GM15510 (cell line): ENCODE data around the gene LMBR1.

Experiments used
- POLR2A ChIP-seq: IDR thresholded peaks from 3 replicates; pipeline ENCODE4 v1.6.1; 2011; ENCODE audit warnings: borderline replicate concordance; ENCODE audit not compliant: insufficient read length; ENCODE audit errors: extremely low read depth

Gene LMBR1

GRCh38 chr7:156667110-156667426, 225.9 kb downstream of the LMBR1 start:
- TF ChIP-seq POLR2A: no peak

GRCh38 chr7:156666368-156667109, 226.4 kb downstream of the LMBR1 start:
- TF ChIP-seq POLR2A: no peak

GRCh38 chr7:156665101-156665500, 227.9 kb downstream of the LMBR1 start:
- TF ChIP-seq POLR2A: no peak

GRCh38 chr7:156662277-156662676, 230.7 kb downstream of the LMBR1 start:
- TF ChIP-seq POLR2A: no peak

GRCh38 chr7:156661637-156662036, 231.3 kb downstream of the LMBR1 start:
- TF ChIP-seq POLR2A: no peak

GRCh38 chr7:156659961-156660360, 233.0 kb downstream of the LMBR1 start:
- TF ChIP-seq POLR2A: no peak

GRCh38 chr7:156659203-156659602, 233.8 kb downstream of the LMBR1 start:
- no peak for TF ChIP-seq POLR2A

GRCh38 chr7:156657681-156658080, 235.3 kb downstream of the LMBR1 start:
- no peak for TF ChIP-seq POLR2A

GRCh38 chr7:156656598-156656997, 236.4 kb downstream of the LMBR1 start:
- no peak for TF ChIP-seq POLR2A

- TF ChIP-seq POLR2A: no peak
Measured at GRCh38 chr7:156655983-156656382, 237.0 kb downstream of the LMBR1 start.

GRCh38 chr7:156655251-156655650, 237.7 kb downstream of the LMBR1 start:
- TF ChIP-seq POLR2A: no peak

- TF ChIP-seq POLR2A: no peak
Measured at GRCh38 chr7:156654511-156655234, 238.3 kb downstream of the LMBR1 start.

- no peak for TF ChIP-seq POLR2A
Measured at GRCh38 chr7:156652886-156653568, 240.0 kb downstream of the LMBR1 start.

GRCh38 chr7:156651474-156651873, 241.5 kb downstream of the LMBR1 start:
- no peak for TF ChIP-seq POLR2A

- TF ChIP-seq POLR2A: no peak
Measured at GRCh38 chr7:156650042-156650441, 242.9 kb downstream of the LMBR1 start.

- no peak for TF ChIP-seq POLR2A
Measured at GRCh38 chr7:156642306-156643045, 250.5 kb downstream of the LMBR1 start.

- no peak for TF ChIP-seq POLR2A
Measured at GRCh38 chr7:156640949-156641485, 252.0 kb downstream of the LMBR1 start.
